ENCODE measurements around the gene TRH. TPM values are rescaled to one million over a fixed set of nuclear protein-coding genes. Genes with fewer than 3 reads are reported as not detected.

Gene TRH
- total RNA-seq, 1 experiment from 2014 or later, result 0.22 TPM

DNA sequence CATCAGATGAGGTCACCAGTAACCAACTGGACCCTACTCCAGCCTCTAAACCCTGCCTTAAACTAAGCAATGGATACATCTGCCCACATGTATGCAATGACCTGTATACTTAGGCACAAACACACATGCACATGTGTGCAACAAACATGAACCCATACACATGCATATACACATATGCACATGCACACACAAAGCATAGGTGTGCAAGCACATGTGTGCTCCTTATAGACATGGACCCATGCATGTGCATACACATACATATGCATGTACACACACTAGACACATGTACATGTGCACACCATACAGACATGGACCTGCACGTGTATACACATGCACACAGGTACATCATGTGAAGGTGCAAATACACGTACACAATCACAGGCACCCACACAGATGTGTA, 8.6 kb upstream of the TRH start:
- Mint-ChIP-seq H3K4me1 (peaks cover 5% of the 10 kb centered on the region), H3K27ac (no peak overlapping the region), H3K36me3 (no peaks in the 10 kb centered on the region), H3K4me3 (no peak overlapping the region), H3K27me3 (ENCODE audit: low read depth) (peaks cover 79% of the 10 kb centered on the region), H3K9me3 (no peaks in the 10 kb centered on the region)
- no peak for TF ChIP-seq MYBL2 (CRISPR knock-in tag; IDR thresholded peaks at IDR 0.05)
- no peak for TF ChIP-seq SOX15 (CRISPR knock-in tag; IDR thresholded peaks at IDR 0.05)
- TF ChIP-seq HMGA2 (CRISPR knock-in tag; IDR thresholded peaks at IDR 0.05), result no peak
- no peak for TF ChIP-seq IRF1 (CRISPR knock-in tag; IDR thresholded peaks at IDR 0.05)
- no peak for TF ChIP-seq TP53 (CRISPR knock-in tag; IDR thresholded peaks at IDR 0.05)
- TF ChIP-seq ZNF317 (CRISPR knock-in tag; IDR thresholded peaks at IDR 0.05; ENCODE audit: borderline replicate concordance, low read depth), result no peak
- no peak for TF ChIP-seq GABPB1 (CRISPR knock-in tag; IDR thresholded peaks at IDR 0.05)
- TF ChIP-seq CREM (CRISPR knock-in tag; IDR thresholded peaks at IDR 0.05), result no peak
- no peak for TF ChIP-seq NR1H2 (CRISPR knock-in tag; IDR thresholded peaks at IDR 0.05)
- TF ChIP-seq ZNF512 (CRISPR knock-in tag; IDR thresholded peaks at IDR 0.05; ENCODE audit: borderline replicate concordance), result no peak
- TF ChIP-seq ZNF416 (CRISPR knock-in tag; IDR thresholded peaks at IDR 0.05), result no peak
- no peak for TF ChIP-seq MLX (CRISPR knock-in tag; IDR thresholded peaks at IDR 0.05)
- TF ChIP-seq ZNF396 (CRISPR knock-in tag; IDR thresholded peaks at IDR 0.05; ENCODE audit: borderline replicate concordance), result no peak
- no peak for TF ChIP-seq NFATC4 (CRISPR knock-in tag; IDR thresholded peaks at IDR 0.05)
- TF ChIP-seq AR (CRISPR knock-in tag; IDR thresholded peaks at IDR 0.05), result no peak
- TF ChIP-seq, protein P1, sequence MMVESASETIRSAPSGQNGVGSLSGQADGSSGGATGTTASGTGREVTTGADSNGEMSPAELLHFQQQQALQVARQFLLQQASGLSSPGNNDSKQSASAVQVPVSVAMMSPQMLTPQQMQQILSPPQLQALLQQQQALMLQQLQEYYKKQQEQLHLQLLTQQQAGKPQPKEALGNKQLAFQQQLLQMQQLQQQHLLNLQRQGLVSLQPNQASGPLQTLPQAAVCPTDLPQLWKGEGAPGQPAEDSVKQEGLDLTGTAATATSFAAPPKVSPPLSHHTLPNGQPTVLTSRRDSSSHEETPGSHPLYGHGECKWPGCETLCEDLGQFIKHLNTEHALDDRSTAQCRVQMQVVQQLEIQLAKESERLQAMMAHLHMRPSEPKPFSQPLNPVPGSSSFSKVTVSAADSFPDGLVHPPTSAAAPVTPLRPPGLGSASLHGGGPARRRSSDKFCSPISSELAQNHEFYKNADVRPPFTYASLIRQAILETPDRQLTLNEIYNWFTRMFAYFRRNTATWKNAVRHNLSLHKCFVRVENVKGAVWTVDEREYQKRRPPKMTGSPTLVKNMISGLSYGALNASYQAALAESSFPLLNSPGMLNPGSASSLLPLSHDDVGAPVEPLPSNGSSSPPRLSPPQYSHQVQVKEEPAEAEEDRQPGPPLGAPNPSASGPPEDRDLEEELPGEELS (CRISPR knock-in tag; IDR thresholded peaks at IDR 0.05), result no peak
- no peak for TF ChIP-seq TCF7 (CRISPR knock-in tag; IDR thresholded peaks at IDR 0.05; ENCODE audit: low read depth)
- no peak for TF ChIP-seq SMAD3 (CRISPR knock-in tag; IDR thresholded peaks at IDR 0.05; ENCODE audit: borderline replicate concordance)
- TF ChIP-seq, protein P2, sequence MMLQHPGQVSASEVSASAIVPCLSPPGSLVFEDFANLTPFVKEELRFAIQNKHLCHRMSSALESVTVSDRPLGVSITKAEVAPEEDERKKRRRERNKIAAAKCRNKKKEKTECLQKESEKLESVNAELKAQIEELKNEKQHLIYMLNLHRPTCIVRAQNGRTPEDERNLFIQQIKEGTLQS (CRISPR knock-in tag; conservative IDR thresholded peaks at IDR 0.05), result no peak
- TF ChIP-seq PREB (CRISPR knock-in tag; IDR thresholded peaks at IDR 0.05; ENCODE audit: borderline replicate concordance), result no peak
- ChIA-PET CTCF (interaction anchor here (1.3 kb wide), 1 partner anchor 24 kb away, joined by 5 read pairs; no protein-coding TSS in a partner anchor), POLR2A (no interaction called here)
- ATAC-seq, result no peak
- no peak for DNase-seq (ENCODE audit: low spot score)
